Measurements from ENCODE around the gene FAM98B.

The FAM98B gene

GRCh38 chr15:38508647-38509046, 54.7 kb downstream of the FAM98B start:
- DNase-seq: no peak

GRCh38 chr15:38509152-38509551, 55.2 kb downstream of the FAM98B start:
- no peak for DNase-seq

GRCh38 chr15:38512901-38513300, 59.0 kb downstream of the FAM98B start:
- no peak for DNase-seq

- DNase-seq: no peak
These were observed 60.7 kb downstream of the FAM98B start for GRCh38 chr15:38514601-38515000.

- no peak for DNase-seq
These were observed 62.7 kb downstream of the FAM98B start for GRCh38 chr15:38516626-38517025.

- DNase-seq: no peak
These were observed 63.5 kb downstream of the FAM98B start for GRCh38 chr15:38517312-38517975.

- DNase-seq: no peak
These were observed 64.2 kb downstream of the FAM98B start for GRCh38 chr15:38518084-38518483.

- DNase-seq: peak; percentile 46
These were observed 66.1 kb downstream of the FAM98B start for GRCh38 chr15:38520035-38520434.

GRCh38 chr15:38521316-38521715, 67.4 kb downstream of the FAM98B start:
- DNase-seq: no peak

GRCh38 chr15:38522922-38523321, 69.0 kb downstream of the FAM98B start:
- no peak for DNase-seq

- DNase-seq: no peak
These were observed 70.2 kb downstream of the FAM98B start for GRCh38 chr15:38524156-38524555.

- DNase-seq: no peak
These were observed 71.6 kb downstream of the FAM98B start for GRCh38 chr15:38525489-38525888.

- no peak for DNase-seq
These were observed 72.2 kb downstream of the FAM98B start for GRCh38 chr15:38526158-38526557.

- no peak for DNase-seq
These were observed 74.4 kb downstream of the FAM98B start for GRCh38 chr15:38528294-38528693.

- no peak for DNase-seq
These were observed 76.2 kb downstream of the FAM98B start for GRCh38 chr15:38530113-38530512.

GRCh38 chr15:38531509-38531908, 77.6 kb downstream of the FAM98B start:
- no peak for DNase-seq

- DNase-seq: no peak
These were observed 78.8 kb downstream of the FAM98B start for GRCh38 chr15:38532728-38533127.

- no peak for DNase-seq
These were observed 79.5 kb downstream of the FAM98B start for GRCh38 chr15:38533416-38533915.

- no peak for DNase-seq
These were observed 80.0 kb downstream of the FAM98B start for GRCh38 chr15:38533926-38534325.

- DNase-seq: no peak
These were observed 80.8 kb downstream of the FAM98B start for GRCh38 chr15:38534691-38535090.

GRCh38 chr15:38535491-38536200, 81.7 kb downstream of the FAM98B start:
- no peak for DNase-seq

- no peak for DNase-seq
These were observed 82.3 kb downstream of the FAM98B start for GRCh38 chr15:38536201-38536676.

Measured in NCI-H1694 treated with DMSO at 0.1 percent for 48 hours (cell line).